ENCODE results near the gene PCSK6. TPM values are rescaled to one million over a fixed set of nuclear protein-coding genes. Genes with fewer than 3 reads are reported as not detected.
A peak's percentile ranks its signal among the peaks of the same experiment; 100 is the strongest.

PCSK6 gene
- total and polyA plus RNA-seq, 8 donors, result 2.8 to 91.5 (median 17.8) TPM

- Histone ChIP-seq H3K4me3 (no peak overlapping the region), H3K36me3 (no peaks in the 10 kb centered on the region), H3K27ac (peak overlapping the region in 3 of 5 donors; percentile 49 to 57 (median 52)), H3K27me3 (no peaks in the 10 kb centered on the region), H3K4me1 (peaks cover 0 to 21% (median 16%) of the 10 kb centered on the region in 4 donors), H3K9me3 (no peaks in the 10 kb centered on the region)
- 62 to 82% (median 69%) methylated on average over 16 of the region's 16 CpGs for WGBS, 5 donors
- DNase-seq, result peak in 1 of 2 donors; percentile 57
- intact Hi-C loops (cut with DNase I; ENCODE audit: low total_unique reads), result no loop called here
- TF ChIP-seq POLR2AphosphoS5 (IDR thresholded peaks at IDR 0.05) (peak; percentile 16 to 35 (median 22)), CTCF (IDR thresholded peaks at IDR 0.05) (no peak), EP300 (IDR thresholded peaks at IDR 0.05) (no peak), POLR2A (IDR thresholded peaks at IDR 0.05) (no peak)
Observed at GRCh38 chr15:101458908-101459578, 30.5 kb downstream of the PCSK6 start.

GRCh38 chr15:101458158-101458900 lies 31.2 kb downstream of the PCSK6 start:
- 89 to 90% (median 89%) methylated on average over 22 to 23 of the region's 23 CpGs for WGBS, 5 donors
- intact Hi-C loops (cut with DNase I; ENCODE audit: low total_unique reads), result no loop called here
- Histone ChIP-seq H3K9me3 (no peaks in the 10 kb centered on the region), H3K36me3 (no peaks in the 10 kb centered on the region), H3K27ac (peak overlapping the region in 3 of 5 donors; percentile 49 to 57 (median 52)), H3K4me1 (peaks cover 0 to 20% (median 12%) of the 10 kb centered on the region in 4 donors), H3K4me3 (no peak overlapping the region), H3K27me3 (peaks cover 0 to under 1% (median 0%) of the 10 kb centered on the region in 3 donors)
- no peak for DNase-seq
- TF ChIP-seq CTCF (IDR thresholded peaks at IDR 0.05), result no peak
- no peak for TF ChIP-seq EP300 (IDR thresholded peaks at IDR 0.05)
- no peak for TF ChIP-seq POLR2A (IDR thresholded peaks at IDR 0.05)
- TF ChIP-seq POLR2AphosphoS5 (IDR thresholded peaks at IDR 0.05), result no peak

GRCh38 chr15:101457696-101458095 lies 31.8 kb downstream of the PCSK6 start:
- H3K4me1 ChIP-seq, result peaks cover 0 to 16% (median 9%) of the 10 kb centered on the region in 4 donors
- no peaks in the 10 kb centered on the region for H3K36me3 ChIP-seq
- no peaks in the 10 kb centered on the region for H3K9me3 ChIP-seq
- H3K27ac ChIP-seq, result no peak overlapping the region
- DNase-seq, result no peak
- peaks cover 0 to 4% (median 0%) of the 10 kb centered on the region in 3 donors for H3K27me3 ChIP-seq
- TF ChIP-seq CTCF (IDR thresholded peaks at IDR 0.05) (no peak), POLR2A (IDR thresholded peaks at IDR 0.05) (no peak), EP300 (IDR thresholded peaks at IDR 0.05) (no peak), POLR2AphosphoS5 (IDR thresholded peaks at IDR 0.05) (no peak)
- 75 to 83% (median 80%) methylated on average over 9 of the region's 9 CpGs for WGBS, 5 donors
- intact Hi-C loops (cut with DNase I; ENCODE audit: low total_unique reads), result no loop called here
- H3K4me3 ChIP-seq, result no peak overlapping the region

GRCh38 chr15:101456057-101456739 lies 33.3 kb downstream of the PCSK6 start:
- intact Hi-C loops (cut with DNase I; ENCODE audit: low total_unique reads), result no loop called here
- WGBS, 5 donors, result 77 to 84% (median 82%) methylated on average over 14 of the region's 14 CpGs
- Histone ChIP-seq H3K36me3 (no peaks in the 10 kb centered on the region), H3K27ac (no peak overlapping the region), H3K4me3 (no peak overlapping the region), H3K27me3 (peaks cover 0 to 4% (median 0%) of the 10 kb centered on the region in 3 donors), H3K9me3 (no peaks in the 10 kb centered on the region), H3K4me1 (peaks cover 0 to 20% (median 11%) of the 10 kb centered on the region in 4 donors)
- no peak for DNase-seq
- no peak for TF ChIP-seq CTCF (IDR thresholded peaks at IDR 0.05)
- no peak for TF ChIP-seq POLR2AphosphoS5 (IDR thresholded peaks at IDR 0.05)
- TF ChIP-seq EP300 (IDR thresholded peaks at IDR 0.05), result no peak
- TF ChIP-seq POLR2A (IDR thresholded peaks at IDR 0.05), result no peak

All from stomach (tissue), 9 donors.